NAMALWA (cell line): ENCODE results near the gene FANCC.

ENCODE experiments used
- DNase-seq: peaks from one replicate; pipeline ENCODE4 v3.0.0-alpha.2; 2015; ENCODE audit warnings: low spot score

Gene FANCC

DNA sequence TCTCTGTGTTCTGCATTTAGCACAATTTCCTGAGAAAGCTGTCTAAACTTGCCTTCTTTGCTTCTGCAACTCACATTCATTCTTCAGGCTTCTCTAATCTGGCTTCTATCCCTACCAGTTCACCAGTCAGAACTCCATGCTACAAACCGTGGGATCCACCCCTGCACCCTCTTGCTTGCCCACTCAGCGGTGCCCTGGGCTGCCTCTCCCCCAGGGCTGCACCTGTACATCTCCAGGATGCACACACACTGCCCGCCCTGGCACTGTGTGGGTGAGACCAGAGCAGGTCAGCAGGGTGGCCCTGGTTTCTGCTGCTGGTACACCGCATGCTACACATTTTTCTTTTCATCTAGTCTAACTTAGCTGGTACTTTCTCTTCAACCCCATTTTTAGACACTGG is 127.1 kb downstream of the FANCC start:
- DNase-seq, result no peak

DNA sequence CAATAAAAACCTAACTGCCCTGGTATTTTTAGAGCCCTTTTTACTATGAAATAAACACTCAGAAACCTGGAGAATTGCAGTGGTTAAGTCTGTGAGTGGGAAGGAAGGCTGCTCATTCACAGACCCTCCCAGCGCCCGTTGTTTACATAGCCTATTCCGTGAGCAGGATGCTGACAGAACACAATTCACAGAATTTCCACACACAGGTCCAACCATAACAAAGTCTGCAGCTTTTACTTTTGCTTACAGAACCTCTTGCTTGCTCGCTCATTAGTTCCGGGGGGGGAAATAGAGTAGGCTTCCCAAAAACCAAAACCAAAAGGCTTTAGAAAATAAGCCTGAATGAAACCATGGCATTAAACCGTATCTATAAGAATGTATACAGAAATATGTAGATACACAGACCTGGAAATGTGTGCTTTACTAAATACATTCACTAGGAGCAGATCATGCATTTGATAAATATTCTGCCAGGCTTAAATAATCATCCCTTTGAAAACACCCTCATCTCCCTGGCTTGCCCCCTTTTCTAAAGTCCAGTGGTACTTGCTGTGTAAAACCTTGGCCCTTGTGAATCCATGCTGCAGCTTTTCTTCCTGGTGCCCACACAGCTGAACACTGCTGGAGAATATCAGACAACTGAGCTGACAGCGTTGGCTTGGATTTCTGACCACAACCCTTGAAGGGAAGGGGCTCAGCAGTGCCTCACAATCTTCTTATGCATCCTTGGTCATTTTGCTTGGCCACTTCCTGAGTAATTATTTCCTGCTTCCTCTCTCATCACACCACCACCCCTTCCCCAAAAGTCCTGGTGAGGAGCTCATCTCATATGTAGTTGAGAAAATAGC is 128.0 kb downstream of the FANCC start:
- no peak for DNase-seq

DNA sequence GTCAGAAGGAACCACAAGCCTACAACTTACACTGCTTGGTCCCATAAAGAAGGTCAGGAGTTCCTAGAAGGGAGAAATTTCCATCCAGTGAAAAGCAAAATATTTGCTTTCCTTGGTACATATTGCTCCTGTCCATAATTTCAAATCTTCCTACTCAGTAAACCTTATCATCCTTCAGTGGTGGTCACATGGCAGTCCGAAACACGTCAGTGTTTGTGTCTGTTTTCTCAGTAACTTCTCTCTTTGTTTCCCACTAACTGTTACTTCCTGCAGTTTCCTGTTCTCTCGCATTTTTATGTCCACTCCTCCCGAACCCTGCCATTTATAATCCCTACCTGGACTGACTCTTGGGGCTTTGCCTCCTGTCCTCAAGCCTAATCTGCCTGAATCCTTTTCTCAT is 129.1 kb downstream of the FANCC start:
- no peak for DNase-seq

DNA sequence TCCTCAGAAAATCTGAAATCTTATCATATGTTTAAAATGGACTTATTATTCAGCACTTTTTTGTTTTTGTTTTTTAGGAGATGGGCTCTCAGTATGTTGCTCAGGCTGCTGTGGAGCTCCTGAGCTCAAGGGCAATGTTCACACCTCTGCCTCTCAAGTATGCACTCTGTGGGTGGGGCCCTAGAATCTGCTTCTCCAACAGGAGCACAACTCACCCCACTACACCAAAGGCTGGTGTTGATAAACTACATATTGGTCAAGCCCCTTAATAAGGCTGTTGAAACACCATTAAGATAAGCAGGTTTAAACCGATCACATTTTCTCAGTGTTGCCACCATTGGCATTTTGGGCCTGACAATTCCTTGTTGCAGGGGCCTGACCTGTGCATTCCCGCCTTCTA is 131.6 kb downstream of the FANCC start:
- DNase-seq, result no peak

DNA sequence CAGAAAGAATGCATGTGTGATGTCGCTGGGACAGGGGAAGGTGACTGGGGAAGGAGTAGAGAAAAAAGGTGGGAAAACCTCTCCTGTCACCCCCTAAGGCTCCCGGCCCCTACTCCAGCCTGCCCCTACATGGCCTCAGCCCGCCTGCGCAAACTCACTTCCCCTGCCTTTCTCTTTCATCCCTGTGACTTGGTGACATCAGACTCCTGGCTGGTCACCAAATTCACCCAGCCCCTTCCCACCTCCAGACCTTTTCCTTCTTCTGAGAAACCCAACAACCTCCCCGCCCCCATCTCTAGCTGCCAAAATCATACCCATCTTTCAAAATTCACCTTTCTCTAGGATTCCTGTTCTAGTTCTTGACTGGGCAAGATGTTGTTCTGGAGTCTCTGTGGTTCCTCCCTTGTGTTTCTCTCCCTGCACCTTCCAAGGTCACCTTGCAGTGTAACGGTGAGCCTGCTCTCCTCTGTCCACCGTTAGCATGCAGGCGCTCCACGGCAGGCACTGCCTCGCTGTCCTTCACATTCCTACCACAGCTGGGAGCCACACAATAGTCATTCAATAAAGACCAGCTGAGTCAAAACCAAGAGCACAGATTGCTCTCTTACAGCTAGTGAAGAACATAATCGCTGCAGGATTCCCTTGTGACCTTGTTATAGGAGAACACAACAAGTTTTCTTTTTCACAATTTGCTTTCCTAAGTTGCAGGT is 134.5 kb downstream of the FANCC start:
- DNase-seq, result no peak

DNA sequence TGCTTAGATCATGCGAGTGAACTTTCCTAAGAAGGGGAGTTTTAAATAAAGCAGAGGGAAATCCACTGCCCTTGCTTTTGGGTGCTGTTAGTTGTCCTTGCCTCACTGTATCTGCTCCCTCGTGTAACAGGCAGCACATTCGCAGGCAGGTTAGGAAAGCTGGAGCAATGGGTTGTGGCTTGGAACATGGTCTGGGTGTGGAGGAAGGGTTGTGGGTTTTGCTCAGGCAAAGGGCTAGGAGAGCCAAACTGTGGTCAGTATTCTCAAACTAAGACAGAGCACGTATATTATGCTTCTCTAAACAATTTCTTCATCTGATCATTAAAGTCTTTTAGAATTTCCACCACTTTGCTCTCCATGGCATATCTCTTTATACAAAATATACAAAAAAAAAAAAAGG is 135.7 kb downstream of the FANCC start:
- no peak for DNase-seq

DNA sequence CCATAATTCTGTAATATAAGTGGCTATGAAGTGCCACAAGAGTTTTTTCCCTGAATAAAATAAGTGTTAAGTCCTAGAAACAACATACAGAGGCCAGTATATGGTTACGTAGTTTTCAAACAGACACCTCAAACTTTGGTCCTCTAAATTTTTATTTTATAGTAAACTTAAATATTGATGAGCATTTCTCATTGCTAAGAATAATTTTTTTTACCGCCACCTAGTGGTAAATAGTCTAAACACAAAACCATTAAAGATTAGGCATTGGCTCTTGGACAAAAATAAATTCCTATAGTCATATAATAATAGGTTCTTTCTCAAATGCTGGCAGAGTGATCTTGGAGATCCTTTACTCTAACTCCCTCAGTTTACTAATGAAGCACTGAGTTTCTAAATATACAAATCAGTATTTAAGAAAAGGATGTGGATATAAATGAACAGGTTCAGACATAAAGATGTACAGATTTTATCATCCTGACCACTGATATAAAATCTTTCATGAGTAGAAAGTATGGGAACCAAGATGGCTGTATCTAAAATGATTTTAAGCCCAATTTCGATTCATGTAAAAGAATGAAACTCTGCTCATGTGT is 136.2 kb downstream of the FANCC start:
- DNase-seq, result peak; percentile 43

DNA sequence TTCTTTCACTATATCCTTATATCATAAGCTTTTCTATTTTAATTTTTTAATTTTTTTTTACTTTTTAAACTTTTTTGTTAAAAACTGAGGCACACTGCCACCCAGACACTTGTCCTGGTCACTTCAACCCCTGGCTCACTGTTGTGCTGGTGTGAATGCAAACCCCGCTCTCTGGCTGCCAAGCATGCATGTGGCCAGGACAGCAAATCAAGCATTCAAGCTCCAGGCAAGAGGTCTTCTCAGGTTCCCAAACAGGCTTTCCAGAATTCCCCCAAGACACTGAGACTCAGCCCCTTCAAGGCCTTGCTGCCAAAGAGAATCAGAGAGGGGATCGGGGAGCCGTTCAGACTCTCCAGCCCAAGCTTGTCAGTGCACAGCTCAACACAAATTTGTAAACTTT is 139.9 kb downstream of the FANCC start:
- no peak for DNase-seq

DNA sequence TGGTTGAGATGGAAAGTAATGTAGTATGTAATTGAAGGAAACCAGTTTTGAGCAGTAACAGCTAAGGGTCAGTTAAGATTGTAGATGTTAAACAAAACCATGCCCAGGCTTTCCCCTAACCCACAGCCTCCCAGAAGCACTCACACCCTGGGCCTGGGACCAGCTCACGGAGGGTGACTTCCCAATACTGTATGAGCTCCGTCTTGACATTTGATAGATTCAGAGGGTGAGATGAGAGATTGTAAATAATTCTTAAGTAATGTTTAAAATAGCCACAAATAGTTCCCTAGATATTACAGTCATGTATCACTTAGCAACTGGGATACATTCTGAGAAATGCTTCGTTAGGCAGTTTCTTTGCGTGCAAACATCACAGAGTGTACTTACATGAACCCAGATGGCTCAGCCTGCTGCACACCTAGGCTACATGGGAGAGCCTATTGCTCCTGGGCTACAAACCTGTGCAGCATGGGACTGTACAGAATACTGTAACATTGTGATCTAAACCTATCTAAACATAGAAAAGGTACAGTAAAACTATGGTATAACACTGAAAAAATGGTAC is 140.7 kb downstream of the FANCC start:
- no peak for DNase-seq

DNA sequence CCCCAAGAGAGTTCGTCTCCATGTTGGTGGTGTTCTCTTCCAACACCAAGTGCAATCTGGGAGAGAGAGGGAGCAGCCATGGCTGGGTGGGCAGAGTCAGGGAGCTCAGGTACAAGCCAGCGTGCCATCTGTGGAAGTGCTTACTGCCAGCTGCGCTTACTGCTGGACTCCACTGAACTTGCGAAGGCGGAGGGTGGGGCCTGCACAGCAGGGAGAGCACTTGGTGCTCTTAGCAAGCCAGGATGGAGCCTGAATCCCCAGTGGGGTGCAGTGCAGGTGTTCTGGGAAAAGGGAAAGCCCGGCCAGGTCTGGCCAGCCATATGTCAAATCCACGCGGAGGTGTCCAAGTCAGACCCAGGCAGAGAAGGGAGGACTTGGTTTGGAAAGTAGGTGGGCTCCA is 142.0 kb downstream of the FANCC start:
- no peak for DNase-seq

DNA sequence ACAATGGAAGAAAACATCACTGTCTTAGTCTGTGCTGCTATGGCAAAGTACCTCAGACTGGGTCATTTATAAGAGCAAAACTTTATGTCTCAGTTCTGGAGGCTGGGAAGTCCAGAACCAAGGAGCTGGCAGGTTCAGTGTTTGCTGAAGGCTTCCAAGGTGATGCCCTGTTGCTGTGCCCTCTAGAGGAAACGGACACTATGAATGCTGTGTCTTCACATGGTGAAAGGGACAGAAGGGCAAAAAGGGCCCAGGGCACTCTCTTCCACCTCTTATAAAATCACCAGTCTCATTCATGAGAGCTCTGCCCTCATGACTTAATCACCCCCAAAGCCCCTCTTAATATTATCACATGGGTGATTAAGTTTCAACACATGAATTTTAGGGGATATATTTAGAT is 143.5 kb downstream of the FANCC start:
- no peak for DNase-seq

DNA sequence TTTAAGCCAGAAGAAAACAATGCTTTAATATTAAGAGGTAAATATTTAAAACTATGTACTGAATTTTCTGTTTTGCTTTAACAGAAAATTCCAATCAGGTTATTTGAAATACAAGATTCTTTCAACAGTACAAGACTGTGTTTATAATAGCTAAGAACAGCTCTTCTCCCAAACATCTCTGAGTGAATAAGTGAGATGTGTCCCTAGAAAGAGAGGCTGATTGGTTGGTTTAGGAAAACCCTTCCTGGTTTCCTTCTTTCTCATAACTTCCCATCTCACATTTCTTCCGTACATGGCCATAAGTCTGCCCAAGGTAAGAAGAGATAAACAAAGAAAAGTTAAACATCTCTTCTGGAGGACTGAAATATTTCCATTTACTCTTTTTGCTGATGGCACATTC is 145.9 kb downstream of the FANCC start:
- no peak for DNase-seq

DNA sequence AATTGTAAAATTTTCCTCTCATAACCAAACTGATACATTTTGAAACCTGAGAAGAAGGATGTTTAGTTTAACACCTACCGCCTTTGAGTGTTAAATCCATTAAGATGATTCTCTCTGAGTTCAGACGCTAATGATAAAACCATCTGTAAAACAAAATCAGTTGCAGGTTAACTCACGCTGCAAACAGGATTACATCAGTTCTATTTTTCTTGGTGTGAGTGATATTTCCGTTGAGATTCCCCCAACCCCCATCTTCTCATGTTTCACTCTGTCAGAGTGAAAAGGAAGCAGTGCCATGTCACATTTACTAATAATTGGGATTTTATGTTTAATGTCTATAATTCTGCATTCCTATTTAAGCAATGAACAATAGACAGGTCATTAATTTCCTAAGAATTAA is 146.5 kb downstream of the FANCC start:
- peak; percentile 58 for DNase-seq

DNA sequence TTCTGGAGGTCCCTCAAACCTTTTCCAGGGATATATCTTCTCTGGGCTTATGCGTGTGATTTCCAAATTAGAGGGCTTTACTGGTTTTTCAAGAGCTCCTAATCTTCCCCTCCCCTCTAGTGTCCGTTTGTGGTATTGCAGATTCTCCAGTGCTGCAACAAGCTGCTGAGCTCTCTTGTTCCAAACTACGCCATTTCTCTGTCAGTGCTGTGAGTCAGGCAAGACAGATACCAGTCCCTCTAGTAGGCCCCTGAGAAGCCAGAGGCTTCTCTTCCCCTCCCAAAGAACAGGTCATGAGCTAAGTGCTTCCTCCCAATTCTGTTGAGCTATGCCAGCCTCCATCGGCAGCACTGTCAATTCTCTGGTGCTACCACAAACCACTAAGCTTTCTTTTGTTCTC is 149.5 kb downstream of the FANCC start:
- DNase-seq, result peak; percentile 83

DNA sequence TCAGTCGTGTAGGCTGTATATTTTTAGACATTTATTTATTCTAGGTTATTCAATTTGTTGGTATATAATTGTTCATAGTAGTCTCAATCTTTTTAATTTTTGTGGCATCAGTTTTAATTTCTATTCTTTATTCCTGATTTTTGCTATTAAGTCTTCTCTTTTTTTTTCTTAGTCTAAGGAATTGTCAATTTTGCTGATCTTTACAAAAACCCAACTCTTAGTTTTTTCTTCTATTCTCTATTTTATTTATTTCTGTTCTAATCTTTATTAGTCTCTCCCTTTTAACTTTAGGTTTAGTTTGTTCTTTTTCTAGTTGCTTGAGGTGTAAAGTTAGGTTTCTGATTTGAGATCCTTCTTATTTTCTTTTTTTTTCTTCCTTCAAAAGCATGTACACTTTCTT is 152.5 kb downstream of the FANCC start:
- DNase-seq, result no peak

DNA sequence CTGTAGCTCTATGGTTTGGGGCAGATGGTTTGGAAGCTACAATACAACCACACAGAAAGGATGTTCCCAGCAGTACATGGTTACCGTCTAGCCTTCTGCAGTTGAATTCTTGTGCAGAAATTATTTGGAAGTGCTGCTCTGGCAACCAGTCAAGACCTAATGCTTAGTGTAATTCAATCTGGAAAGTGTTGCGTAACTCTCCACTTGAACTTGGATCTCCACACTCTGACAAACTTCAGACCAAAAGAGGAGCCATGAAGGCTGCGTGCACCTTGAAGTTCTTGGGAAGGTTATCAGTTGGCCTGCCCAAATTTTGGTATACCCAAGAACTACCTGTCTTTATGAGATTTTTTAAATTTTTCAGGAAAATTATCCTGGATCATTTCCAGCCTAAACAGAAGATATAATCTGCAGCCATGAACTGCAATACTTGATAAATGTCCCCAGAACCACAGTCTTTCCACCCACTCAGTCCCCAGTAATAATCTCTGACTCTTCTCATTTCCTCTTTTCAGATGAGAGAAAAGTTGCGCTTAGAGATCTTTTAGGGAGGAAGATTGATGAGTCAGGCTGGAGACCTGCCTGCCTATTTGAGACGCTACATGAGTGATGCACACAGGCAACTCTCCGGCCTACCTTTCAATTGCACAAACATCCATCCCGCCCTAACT is 159.9 kb downstream of the FANCC start:
- no peak for DNase-seq

DNA sequence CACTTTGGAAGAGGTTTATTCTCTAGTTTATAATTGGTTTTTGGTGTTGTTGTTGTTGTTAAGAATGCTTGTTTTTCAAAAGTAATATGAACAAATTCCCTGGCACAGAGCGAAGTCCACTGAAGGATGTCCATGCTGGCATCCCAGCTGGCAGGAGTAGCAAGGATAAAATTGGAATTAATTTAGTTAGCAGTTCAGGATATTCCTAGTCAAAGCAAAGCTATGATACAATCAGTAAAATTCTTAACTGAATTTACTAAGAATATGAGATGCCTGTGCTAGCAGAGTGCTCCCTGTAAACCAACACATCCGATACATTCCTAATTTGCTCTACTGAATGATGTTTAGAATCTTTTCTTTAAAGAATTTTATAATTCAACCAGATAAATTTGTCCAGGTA is 161.4 kb downstream of the FANCC start:
- no peak for DNase-seq

DNA sequence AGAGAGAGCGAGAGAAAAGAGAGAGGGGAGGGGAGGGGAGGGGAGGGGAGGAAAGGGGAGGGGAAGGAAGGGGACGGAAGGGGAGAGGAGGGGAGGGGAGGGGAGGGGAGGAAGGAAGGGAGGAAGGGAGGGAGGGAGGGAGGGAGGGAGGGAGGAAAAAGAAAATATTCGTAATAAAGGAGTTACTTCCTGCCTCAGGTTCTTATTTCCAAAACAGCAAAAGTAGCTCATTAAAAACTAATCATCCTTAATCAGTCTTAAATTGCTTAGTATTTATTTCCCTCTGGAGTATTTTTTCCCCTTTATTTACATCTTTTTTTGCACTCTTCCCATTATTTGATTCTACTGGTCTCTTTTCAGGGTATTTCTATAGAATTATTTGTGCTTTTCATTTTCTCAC is 162.3 kb downstream of the FANCC start:
- DNase-seq, result no peak

DNA sequence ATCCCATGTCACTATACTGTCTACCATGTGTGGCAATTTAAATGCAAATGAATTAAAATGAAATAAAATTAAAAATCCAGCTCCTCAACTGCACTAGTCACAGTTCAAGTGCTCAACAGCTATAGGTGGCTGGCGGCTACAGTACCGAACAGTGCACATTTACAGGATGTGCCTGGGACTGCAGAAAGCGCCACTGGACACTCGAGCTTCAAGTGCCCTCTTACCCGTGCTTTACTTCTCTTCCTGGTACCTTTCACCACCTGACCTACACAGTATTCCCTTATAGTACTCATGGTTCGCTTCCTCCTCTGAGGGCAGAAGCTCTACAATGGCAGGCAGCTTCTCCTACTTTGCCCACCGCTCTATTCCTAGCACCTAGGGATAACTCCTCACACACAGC is 166.6 kb downstream of the FANCC start:
- DNase-seq, result no peak

DNA sequence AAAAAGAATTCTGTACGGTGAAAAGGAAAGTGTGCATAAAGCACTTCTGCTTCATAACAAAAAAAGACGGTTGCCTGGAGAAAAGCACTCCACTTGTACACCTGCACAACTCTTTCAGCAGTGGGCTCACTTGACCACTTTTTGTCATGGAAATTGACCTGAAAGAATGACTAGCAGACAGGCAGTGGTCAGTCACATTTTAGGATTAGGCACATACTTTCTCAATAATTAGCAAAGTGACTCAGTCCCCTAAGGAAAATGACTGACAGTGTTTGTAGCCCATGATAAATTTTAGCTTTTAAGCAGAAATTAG is 169.3 kb downstream of the FANCC start:
- no peak for DNase-seq

DNA sequence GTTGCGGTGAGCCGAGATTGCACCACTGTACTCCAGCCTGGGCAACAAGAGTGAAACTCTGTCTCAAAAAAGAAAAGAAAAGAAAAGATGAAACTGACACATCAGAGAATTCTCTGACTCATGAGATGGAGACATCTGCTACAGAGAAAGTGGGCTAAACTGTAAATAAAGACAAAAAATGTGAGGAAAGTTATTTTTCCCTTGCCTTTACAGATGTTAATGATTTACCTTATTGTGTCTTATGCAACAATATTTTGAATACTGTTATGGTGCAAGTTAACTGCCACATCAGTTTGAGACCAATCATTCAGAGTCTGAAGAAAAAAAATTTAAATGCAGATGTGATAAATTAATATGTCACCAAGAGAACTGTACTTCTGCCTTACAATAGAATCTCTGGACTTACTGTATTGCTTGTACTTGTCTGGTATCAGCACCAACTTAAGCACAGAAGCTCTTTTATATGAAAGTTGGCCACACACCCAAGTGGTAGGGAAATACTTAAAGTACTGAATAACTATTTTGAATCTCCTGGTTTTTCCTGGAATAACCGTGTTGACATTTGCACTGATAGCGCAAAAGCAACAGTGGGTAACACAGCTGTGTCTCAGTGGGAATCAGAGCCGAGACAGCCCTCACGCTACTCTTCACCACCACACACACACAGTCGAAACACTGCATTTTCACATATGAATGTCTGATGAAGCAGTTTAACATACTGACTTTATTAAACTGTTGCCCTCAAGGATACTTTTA is 169.9 kb downstream of the FANCC start:
- no peak for DNase-seq
